Activated CD4-positive, alpha-beta T cell treated with anti-CD3 and anti-CD28 coated beads for 24 hours (primary cell): ENCODE results near the gene HLCS.

Experiments used
- DNase-seq, 2 donors: peaks; one replicate each; pipeline ENCODE4 v3.0.0-alpha.2; 2020; ENCODE audit warnings: low read depth in 2 of 2

HLCS gene

GRCh38 chr21:36704281-36704957, 262.1 kb downstream of the HLCS start:
- no peak for DNase-seq

GRCh38 chr21:36703626-36704280, 262.7 kb downstream of the HLCS start:
- no peak for DNase-seq

GRCh38 chr21:36703123-36703522, 263.3 kb downstream of the HLCS start:
- DNase-seq = no peak

GRCh38 chr21:36702622-36702968, 263.9 kb downstream of the HLCS start:
- no peak for DNase-seq

- DNase-seq = no peak
Observed at GRCh38 chr21:36701756-36702621, 264.5 kb downstream of the HLCS start.

GRCh38 chr21:36700971-36701755, 265.3 kb downstream of the HLCS start:
- DNase-seq = no peak
